ENCODE measurements around the gene PPP6R1.

Gene PPP6R1

DNA sequence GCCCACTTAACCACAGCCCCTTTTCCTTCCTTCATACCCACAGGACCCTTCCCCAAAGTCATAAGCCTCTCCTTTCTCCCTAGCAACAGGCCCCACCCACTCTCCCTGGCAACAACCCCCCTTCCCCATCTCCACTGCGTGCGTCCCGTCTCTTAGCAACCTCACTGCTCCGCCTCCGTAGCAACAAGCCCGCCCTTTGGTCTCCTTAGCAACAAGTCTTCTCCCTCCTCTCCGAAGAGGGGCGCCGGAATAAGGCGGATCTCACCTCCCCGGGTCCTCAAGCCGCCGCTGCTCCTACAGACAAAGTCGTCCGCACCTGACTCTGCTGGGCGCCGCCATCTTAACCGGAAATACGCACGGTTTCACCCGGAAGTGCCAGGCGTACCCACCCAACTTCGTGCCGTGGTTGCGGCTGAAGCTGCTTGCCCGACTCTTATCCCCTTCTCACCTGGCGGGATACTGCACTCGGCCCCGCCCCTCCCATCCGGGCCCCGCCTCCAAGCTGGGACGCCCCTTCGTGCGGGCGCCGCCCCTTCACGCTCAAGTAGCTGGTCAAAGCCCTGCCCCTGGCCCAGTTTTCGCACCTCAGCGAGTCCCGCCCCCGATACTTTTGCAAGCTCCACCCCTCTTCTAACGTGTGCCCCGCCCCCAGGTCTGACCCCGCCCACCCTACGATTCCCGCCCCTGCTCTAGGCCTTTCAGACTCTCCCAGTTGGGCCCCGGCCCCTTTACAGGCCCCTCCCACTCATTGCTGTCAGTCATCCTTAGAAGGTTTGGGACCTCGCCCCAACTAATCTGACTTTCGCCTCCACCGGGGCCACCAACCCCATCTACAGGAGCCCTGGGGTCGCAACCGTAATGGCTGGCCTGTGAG lies 21.2 kb upstream of the PPP6R1 start, which contains the start of gene HSPBP1:
TSS of gene HSPBP1 (minus strand) at position 341 of the 874 bp plus-strand sequence. CDS start 502 bp downstream, outside the sequence.
- DNase-seq, result peak; percentile 94

- no peak for DNase-seq
Observed at GRCh38 chr19:55279340-55279739, 20.5 kb upstream of the PPP6R1 start.

- no peak for DNase-seq
Observed at GRCh38 chr19:55278391-55279135, 19.7 kb upstream of the PPP6R1 start.

DNA sequence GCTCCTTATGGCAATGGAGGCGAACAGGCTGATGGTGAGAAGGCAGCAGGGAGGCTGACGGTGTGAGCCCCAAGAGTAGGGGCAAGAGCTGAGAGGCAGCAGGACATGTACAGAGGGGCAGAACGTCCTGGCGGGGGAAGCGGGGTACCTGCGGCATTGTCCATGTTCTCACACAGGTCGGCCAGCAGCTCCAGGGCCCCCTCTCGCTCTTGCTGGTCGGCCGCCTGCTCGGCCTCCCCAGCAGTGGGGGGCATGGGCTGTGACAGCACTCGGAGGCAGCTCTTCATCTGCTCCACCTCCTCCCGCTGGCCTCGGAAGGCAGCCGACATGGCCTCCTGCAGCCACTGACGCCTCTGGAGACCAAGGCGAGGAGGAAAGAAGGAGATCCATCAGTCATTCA lies 18.7 kb upstream of the PPP6R1 start:
- no peak for DNase-seq

- no peak for DNase-seq
Observed at GRCh38 chr19:55276720-55277430, 18.1 kb upstream of the PPP6R1 start.

GRCh38 chr19:55275851-55276719 lies 17.3 kb upstream of the PPP6R1 start:
- DNase-seq, result no peak

GRCh38 chr19:55273978-55274707 lies 15.3 kb upstream of the PPP6R1 start:
- DNase-seq, result no peak

- no peak for DNase-seq
Observed at GRCh38 chr19:55272142-55272541, 13.3 kb upstream of the PPP6R1 start.

DNA sequence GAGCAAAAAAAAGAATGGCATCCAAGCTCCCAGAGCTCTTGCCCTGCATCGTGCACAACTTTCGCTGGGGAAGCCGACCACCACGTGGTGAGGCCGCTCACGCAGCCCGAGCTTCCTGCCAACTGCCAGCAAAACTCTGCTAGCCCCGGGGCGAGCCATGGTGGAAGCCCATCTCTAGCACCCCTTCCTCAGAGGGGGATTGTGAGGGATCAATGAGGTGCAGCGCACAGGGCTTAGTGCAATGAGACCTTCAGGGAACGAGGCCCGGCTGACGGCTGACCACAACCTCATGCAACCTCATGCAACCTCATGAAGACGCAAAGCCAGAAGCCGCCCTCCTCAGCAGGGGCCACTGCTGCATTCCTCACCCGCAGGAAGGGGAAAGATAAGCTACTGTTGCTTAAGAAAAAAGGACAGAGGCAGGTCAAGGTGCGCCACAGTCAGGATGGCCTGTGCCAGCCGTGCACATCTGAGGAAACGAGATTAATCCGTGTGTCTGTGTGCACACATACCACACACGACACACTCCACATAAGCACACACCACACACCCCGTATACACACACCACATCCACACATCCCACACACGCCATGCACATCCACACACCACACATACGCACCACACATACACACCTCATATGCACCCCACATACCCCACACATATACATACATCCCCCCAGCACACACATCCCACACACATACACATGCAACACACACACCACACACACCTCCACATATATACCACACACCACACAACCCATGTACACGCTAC lies 11.5 kb upstream of the PPP6R1 start:
- DNase-seq, result no peak

GRCh38 chr19:55269299-55269698 lies 10.5 kb upstream of the PPP6R1 start:
- DNase-seq, result no peak

DNA sequence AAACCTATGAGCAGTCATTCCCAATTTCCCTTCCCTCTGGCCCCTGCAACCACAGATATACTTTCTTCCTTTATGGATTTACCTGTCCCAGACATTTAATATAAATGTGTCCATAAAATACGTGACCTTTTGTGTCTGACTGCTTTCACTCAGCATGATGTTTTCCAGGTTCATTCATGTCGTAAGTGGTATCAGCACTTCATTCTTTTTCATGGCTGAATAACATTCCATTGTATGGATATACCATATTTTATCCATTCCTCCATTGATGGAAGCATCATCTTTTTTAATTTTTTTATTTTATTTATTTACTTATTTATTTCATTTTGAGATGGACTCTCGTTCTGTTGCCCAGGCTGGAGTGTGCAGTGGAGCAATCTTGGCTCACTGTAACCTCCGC lies 8.0 kb upstream of the PPP6R1 start:
- DNase-seq, result no peak

- DNase-seq, result no peak
Observed at GRCh38 chr19:55266404-55266803, 7.6 kb upstream of the PPP6R1 start.

DNA sequence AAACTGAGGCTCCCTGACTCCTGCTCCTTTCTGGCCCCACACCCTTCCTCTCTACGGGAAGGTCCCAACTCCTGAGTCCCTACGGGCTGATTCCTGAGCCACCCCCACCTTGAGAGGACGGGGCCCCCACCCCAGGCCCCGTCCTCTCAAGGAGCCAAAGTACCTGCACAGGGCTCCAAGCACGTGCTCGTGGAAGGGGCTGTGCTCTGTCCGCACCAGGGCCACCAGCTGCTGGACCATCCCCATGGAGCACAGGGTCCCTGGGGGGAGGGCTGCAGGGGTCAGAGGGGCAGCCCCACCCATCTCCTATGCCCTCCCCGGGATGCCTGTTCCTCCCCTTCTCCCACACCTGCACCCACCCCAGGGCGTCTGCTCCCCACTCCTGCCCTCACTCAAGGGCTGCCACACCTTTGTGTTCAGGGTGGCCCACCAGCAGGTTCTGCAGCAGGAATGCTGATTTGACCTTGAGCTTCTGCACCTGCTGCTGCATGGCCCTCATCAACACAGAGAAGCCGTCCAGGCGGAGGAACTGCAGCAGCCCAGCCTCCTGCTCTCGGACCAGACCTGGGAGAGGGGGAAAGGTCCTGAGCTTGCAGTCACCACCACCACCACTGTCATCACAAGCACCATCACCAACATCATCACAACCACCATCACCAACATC lies 7.0 kb upstream of the PPP6R1 start:
- DNase-seq, result no peak

- DNase-seq, result no peak
Observed at GRCh38 chr19:55265173-55265572, 6.4 kb upstream of the PPP6R1 start.

GRCh38 chr19:55264531-55264930 lies 5.7 kb upstream of the PPP6R1 start:
- no peak for DNase-seq

DNA sequence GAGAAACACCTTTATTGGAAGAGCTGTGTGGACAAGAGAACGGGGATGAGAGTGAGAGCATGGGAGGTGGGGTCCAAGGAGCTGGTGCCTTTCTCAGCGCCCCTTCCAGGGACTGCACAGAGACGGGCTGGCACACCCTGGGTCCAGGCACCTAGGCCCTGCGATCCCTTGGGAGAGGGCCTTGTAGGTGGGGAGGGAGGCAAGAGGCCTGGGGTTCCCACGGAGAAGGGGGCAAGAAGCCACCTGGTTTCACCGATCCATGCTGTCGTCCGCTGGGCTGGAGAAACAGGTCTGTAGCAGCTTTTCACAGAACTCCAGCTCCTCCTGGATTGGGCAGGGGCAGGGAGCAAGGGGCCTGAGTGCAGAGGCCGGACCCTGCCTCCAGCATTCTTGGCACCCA lies 3.5 kb upstream of the PPP6R1 start:
- DNase-seq, result no peak

DNA sequence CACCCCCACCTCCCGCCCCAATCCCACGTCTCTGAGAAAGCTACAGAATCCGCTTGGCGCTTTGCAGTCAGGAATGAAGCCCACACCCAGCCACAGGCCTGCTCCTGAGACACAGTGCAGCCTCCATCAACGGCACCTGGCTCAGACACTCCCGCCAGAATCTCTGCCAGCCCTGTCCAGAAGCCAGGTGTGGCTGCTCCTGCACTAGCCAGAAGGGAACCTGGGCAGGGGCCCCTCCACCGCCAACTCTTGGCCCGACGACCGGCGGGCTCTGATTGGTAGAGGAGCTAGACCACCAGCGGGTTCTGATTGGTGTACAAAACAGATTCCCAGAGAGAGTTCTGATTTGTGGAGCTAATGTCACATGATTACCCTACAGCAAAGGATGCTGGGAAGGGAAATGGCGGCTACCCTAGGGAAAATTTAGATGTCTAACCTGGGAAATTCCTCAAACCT lies 2.9 kb upstream of the PPP6R1 start:
- DNase-seq, result peak; percentile 55

DNA sequence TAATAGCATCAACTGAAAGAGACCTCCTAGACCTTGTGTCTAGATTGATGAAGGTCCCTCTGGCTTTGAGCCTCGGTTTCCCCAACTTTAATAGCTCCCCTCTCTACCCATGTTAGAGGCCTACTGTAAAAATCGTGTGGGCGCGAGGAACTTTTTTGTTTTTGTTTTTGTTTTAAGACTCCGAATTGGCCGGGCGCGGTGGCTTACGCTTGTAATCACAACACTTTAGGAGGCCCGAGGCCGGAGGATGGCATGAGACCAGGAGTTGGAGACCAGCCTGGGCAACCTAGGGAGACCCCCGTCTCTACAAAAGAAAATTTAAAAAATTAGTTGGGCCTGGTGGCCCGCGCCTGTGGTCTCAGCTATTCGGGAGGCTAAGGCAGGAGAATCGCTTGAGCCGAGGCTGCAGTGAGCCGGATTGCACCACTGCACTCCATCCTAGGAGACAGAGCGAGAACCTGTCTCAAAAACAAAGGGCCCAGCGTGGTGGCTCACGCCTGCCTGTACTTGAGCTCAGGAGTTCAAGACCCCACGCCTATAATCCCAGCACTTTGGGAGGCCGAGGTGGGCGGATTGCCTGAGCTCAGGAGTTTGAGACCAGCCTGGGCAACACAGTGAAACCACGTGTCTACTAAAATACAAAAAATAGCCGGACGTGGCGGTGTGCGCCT lies 858 bp upstream of the PPP6R1 start:
- no peak for DNase-seq

DNA sequence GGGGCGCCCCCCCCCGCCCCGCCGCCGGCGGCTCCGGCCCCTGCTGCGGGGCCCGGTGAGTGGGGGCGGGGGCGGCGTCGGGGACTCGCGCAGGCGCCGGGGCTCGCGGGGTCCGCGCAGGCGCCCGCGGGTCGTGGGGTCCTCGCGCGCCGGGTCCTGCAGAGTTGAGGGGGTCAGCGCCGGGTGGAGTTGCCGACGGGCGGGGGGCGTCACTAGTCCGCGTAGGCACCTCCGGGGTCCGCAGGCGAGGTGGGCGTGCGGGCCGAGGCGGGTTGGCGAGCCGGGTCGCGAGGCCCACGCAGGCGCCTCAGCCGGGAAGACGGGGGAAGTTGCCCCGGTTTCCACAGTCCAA lies 365 bp downstream of the PPP6R1 start:
- DNase-seq, result no peak
